Sigmoid colon (tissue), 7 donors: Measurements from ENCODE around the gene KATNB1. TPM values are rescaled to one million over a fixed set of nuclear protein-coding genes. Genes with fewer than 3 reads are reported as not detected.

Experiments
- DNase-seq: peaks from one replicate; pipeline ENCODE4 v3.0.0-alpha.2; 2019
- H3K27ac ChIP-seq, 4 donors: fragments of 200-600 bp; sonication (generic); one replicate each; pipeline ENCODE4 v1.5.1; 2016 to 2019; ENCODE audit warnings: mild to moderate bottlenecking in 1 of 4
- H3K27me3 ChIP-seq, 3 donors: fragments of 200-600 bp; sonication (generic); one replicate each; pipeline ENCODE4 v1.5.1; 2019; ENCODE audit warnings: mild to moderate bottlenecking in 1 of 3
- H3K36me3 ChIP-seq, 4 donors: fragments of 200-600 bp; sonication (generic); one replicate each; pipeline ENCODE4 v1.5.1; 2016 to 2019
- H3K4me1 ChIP-seq, 4 donors: fragments of 200-600 bp; sonication (generic); one replicate each; pipeline ENCODE4 v1.5.1; 2017 to 2019
- H3K4me3 ChIP-seq, 4 donors: fragments of 200-600 bp; sonication (generic); one replicate each; pipeline ENCODE4 v1.5.1; 2017 to 2019; ENCODE audit warnings: mild to moderate bottlenecking in 2 of 4, moderate library complexity in 1 of 4
- H3K9me3 ChIP-seq, 4 donors: fragments of 200-600 bp in 3 of 4; sonication (generic) in 3 of 4; one replicate each; pipeline versions ENCODE4 v1.5.1 to v1.6.1; 2013 to 2019
- EP300 ChIP-seq, 4 donors: sonication (generic); formaldehyde crosslinking; IDR thresholded peaks; one replicate each; pipeline ENCODE4 v1.6.1; 2017; ENCODE audit warnings: antibody characterized with exemption in 4 of 4
- POLR2A ChIP-seq, 2 donors: fragments of 450-650 bp; IDR thresholded peaks; one replicate each; pipeline ENCODE4 v1.6.1; 2016; ENCODE audit warnings: antibody characterized with exemption in 2 of 2, mild to moderate bottlenecking in 2 of 2, moderate library complexity in 2 of 2
- POLR2AphosphoS5 ChIP-seq, 4 donors: sonication (generic); formaldehyde crosslinking; IDR thresholded peaks; one replicate each; pipeline ENCODE4 v1.6.1; 2017; ENCODE audit warnings: antibody characterized with exemption in 4 of 4
- WGBS, 2 donors: extraction: QIAGEN DNeasy Blood & Tissue Kit; methylation state at CpG; one replicate each; pipeline ENCODE4 v1.1.7; 2013; 5-methylcytosine and 5-hydroxymethylcytosine counted together
- intact Hi-C: fragments of 100-400 bp; cut with DNase I; formaldehyde crosslinking; loops from one replicate; pipeline ENCODE4 v1.15.1; 2023
- polyA plus RNA-seq, 3 donors: library from polyadenylated mRNA; stranded (reverse); fragments of 200-250 nt; gene quantifications; one replicate each; pipeline ENCODE4 v1.2.3, GENCODE V29; 2013
- total RNA-seq, 4 donors: library from RNA; depleted of rRNA; stranded (reverse); fragments of >200 nt; gene quantifications; one replicate each; pipeline ENCODE4 v1.1.0, GENCODE V29; 2016
- TF ChIP-seq, protein P1 (sequence below), 4 experiments: fragments of 450-650 bp in 3 of 4; fragments of 200-600 bp in 1 of 4; IDR thresholded peaks; one replicate each; pipeline ENCODE4 v1.5.1; 2016 to 2019; ENCODE audit warnings: antibody characterized with exemption in 4 of 4, mild to moderate bottlenecking in 3 of 4, moderate library complexity in 2 of 4
- donor health status: healthy with polysubstance abuse.
- donor health status: Bipolar disorder and iron deficiency.
- donor health status: healthy.

The KATNB1 gene
- total and polyA plus RNA-seq, 7 donors = 4.3 to 18.6 (median 10.2) TPM

GRCh38 chr16:57738844-57739243 is 3.3 kb downstream of the KATNB1 start:
- no peaks in the 10 kb centered on the region for H3K27me3 ChIP-seq
- no peaks in the 10 kb centered on the region for H3K9me3 ChIP-seq
- intact Hi-C loops = loop anchor here (5.0 to 10.0 kb wide), 4 partner anchors 63 to 776 kb away; partner anchors contain the start of genes CFAP20, CIAPIN1, COQ9 and KIFC3
- peaks cover 0 to 23% (median 18%) of the 10 kb centered on the region in 4 donors for H3K4me1 ChIP-seq
- H3K4me3 ChIP-seq = no peak overlapping the region
- TF ChIP-seq EP300 (IDR thresholded peaks at IDR 0.05) (no peak), POLR2AphosphoS5 (IDR thresholded peaks at IDR 0.05) (no peak), POLR2A (IDR thresholded peaks at IDR 0.05) (no peak)
- TF ChIP-seq, protein P1, sequence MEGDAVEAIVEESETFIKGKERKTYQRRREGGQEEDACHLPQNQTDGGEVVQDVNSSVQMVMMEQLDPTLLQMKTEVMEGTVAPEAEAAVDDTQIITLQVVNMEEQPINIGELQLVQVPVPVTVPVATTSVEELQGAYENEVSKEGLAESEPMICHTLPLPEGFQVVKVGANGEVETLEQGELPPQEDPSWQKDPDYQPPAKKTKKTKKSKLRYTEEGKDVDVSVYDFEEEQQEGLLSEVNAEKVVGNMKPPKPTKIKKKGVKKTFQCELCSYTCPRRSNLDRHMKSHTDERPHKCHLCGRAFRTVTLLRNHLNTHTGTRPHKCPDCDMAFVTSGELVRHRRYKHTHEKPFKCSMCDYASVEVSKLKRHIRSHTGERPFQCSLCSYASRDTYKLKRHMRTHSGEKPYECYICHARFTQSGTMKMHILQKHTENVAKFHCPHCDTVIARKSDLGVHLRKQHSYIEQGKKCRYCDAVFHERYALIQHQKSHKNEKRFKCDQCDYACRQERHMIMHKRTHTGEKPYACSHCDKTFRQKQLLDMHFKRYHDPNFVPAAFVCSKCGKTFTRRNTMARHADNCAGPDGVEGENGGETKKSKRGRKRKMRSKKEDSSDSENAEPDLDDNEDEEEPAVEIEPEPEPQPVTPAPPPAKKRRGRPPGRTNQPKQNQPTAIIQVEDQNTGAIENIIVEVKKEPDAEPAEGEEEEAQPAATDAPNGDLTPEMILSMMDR (IDR thresholded peaks at IDR 0.05) = no peak
- peaks cover 0 to 14% (median 0%) of the 10 kb centered on the region in 4 donors for H3K36me3 ChIP-seq
- WGBS, 2 donors = 97 to 98% methylated on average over 7 of the region's 7 CpGs
- no peak overlapping the region for H3K27ac ChIP-seq
- no peak for DNase-seq

DNA sequence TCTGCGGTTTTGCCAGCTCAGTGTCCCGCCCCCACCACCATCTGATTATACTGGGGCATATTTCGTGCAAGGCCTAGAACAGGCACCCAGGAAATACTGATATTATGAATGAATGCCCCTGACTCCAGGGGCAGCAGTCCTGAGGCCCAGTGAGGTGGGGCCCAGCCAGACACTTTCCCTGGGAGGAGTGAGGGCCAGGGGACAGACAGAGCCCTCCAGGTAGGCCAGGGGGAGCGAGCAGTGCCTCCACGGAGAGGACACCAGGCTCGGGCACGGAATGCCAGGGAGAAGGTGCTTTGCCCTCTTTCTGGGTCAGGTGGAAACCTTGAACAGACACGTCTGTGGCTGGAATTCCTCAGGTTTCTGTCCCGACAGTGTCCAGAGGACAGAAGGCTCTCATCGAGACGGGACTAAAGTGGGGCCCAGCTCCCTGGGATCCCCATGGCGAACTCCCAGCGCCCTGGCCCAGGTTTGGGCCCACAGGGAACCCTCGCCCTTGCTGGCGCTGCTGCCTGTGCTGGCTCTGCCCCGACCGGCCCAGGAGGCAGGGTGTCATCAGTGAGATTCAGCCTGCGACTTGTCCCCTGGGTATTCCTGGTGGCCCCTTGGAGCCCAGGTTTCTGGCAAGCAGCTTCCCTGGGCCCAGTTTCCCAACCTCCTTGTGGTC is 4.3 kb downstream of the KATNB1 start:
- intact Hi-C loops = loop anchor here (5.0 to 10.0 kb wide), 4 partner anchors 62 to 775 kb away; partner anchors contain the start of genes CFAP20, CIAPIN1, COQ9 and KIFC3

DNA sequence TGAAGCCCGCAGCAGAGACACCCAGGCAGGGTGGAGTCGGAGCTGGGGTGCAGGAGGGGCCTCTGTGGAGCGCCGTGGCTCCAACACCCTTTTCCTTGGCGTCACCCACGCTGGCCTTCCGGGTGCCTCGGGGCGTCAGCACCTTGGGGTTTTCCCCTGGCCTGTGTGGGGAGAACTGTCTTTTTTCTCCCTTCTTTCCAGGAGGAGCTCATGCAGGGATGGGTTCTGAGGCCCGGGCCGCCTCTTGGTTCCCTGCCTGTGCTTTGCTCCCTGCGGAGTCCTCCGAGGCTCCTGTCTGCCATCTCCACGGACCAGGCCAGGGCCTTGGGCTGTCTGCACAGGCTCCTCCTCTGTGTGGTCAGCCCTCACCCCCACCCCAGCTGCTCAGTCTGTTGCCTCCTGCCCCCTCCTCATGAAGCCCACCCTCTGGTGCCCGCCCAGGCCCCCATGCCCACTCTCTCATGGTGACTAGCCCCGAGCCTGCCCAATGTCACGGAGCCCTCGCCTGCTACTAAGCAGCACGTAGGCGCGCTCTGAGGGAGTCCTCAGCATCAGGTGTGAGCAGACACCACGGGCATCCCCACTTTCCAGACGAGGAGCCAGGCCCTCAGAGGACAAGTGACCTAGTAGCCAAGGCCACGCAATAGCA is 5.0 kb downstream of the KATNB1 start:
- no peaks in the 10 kb centered on the region for H3K9me3 ChIP-seq
- DNase-seq = no peak
- no peak overlapping the region for H3K27ac ChIP-seq
- no peaks in the 10 kb centered on the region for H3K27me3 ChIP-seq
- TF ChIP-seq POLR2A (IDR thresholded peaks at IDR 0.05) (no peak), EP300 (IDR thresholded peaks at IDR 0.05) (no peak), POLR2AphosphoS5 (IDR thresholded peaks at IDR 0.05) (no peak)
- TF ChIP-seq, protein P1 (IDR thresholded peaks at IDR 0.05) = no peak
- H3K4me1 ChIP-seq = peaks cover 0 to 16% (median 14%) of the 10 kb centered on the region in 4 donors
- H3K36me3 ChIP-seq = peaks cover 0 to 20% (median 2%) of the 10 kb centered on the region in 4 donors
- WGBS, 2 donors = 95 to 96% methylated on average over 24 of the region's 24 CpGs
- no peak overlapping the region for H3K4me3 ChIP-seq
- intact Hi-C loops = no loop called here

More for the DNA sequence above, 4.3 kb downstream of the KATNB1 start:
- Histone ChIP-seq H3K9me3 (no peaks in the 10 kb centered on the region), H3K27me3 (no peaks in the 10 kb centered on the region), H3K36me3 (peaks cover 0 to 20% (median 2%) of the 10 kb centered on the region in 4 donors), H3K27ac (no peak overlapping the region), H3K4me3 (no peak overlapping the region), H3K4me1 (peaks cover 0 to 16% (median 14%) of the 10 kb centered on the region in 4 donors)
- 95% methylated on average over 18 of the region's 18 CpGs for WGBS, 2 donors
- TF ChIP-seq, protein P1 (IDR thresholded peaks at IDR 0.05) = no peak
- TF ChIP-seq EP300 (IDR thresholded peaks at IDR 0.05) = no peak
- no peak for TF ChIP-seq POLR2AphosphoS5 (IDR thresholded peaks at IDR 0.05)
- TF ChIP-seq POLR2A (IDR thresholded peaks at IDR 0.05) = no peak
- DNase-seq = no peak

DNA sequence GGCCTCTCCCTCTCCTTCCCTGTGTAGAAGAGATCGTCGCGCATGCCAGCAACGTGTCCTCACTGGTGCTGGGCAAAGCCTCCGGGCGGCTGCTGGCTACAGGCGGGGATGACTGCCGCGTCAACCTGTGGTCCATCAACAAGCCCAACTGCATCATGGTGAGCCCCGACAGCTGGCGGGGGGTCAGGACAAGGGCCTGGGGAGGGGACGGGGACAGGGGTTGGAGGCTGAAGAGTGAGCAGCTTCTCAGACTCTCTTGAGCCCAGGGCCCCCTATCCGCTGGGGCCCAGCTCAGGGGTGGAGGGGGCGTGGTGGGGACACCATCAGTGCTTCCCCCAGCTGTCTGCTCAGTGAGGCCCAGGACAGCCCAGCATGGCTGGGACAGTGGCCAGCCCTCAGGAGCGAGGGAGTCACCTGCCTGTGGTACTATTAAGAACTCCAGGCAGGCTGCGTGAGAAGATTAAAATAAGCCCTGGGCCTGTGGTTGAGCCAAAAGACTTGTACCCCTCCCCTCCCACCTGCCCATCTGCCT is 6.2 kb downstream of the KATNB1 start:
- no peak for DNase-seq
- no peak for TF ChIP-seq POLR2A (IDR thresholded peaks at IDR 0.05)
- TF ChIP-seq, protein P1 (IDR thresholded peaks at IDR 0.05) = no peak
- no peak for TF ChIP-seq EP300 (IDR thresholded peaks at IDR 0.05)
- no peak for TF ChIP-seq POLR2AphosphoS5 (IDR thresholded peaks at IDR 0.05)
- H3K27me3 ChIP-seq = no peaks in the 10 kb centered on the region
- H3K27ac ChIP-seq = no peak overlapping the region
- intact Hi-C loops = no loop called here
- no peaks in the 10 kb centered on the region for H3K9me3 ChIP-seq
- no peak overlapping the region for H3K4me3 ChIP-seq
- H3K4me1 ChIP-seq = peaks cover 0 to 7% (median 5%) of the 10 kb centered on the region in 4 donors
- 94% methylated on average over 16 of the region's 16 CpGs for WGBS, 2 donors
- peaks cover 0 to 20% (median 2%) of the 10 kb centered on the region in 4 donors for H3K36me3 ChIP-seq
